H9 (cell line): ENCODE measurements around the gene ANKRD29. TPM values are rescaled to one million over a fixed set of nuclear protein-coding genes. Genes with fewer than 3 reads are reported as not detected.

Experiments
- DNase-seq: peaks from one replicate; pipeline ENCODE4 v3.0.0-alpha.2; 2017
- H2AFZ ChIP-seq: one replicate; pipeline ENCODE4 v1.6.1; 2013; ENCODE audit warnings: mild to moderate bottlenecking, low read length, control low read depth, moderate library complexity
- H2AK5ac ChIP-seq: 2 replicates; pipeline ENCODE4 v1.6.1; 2013; ENCODE audit warnings: low read length, control low read depth, mixed read lengths; ENCODE audit not compliant: insufficient read length
- H2BK120ac ChIP-seq: one replicate; pipeline ENCODE4 v1.6.1; 2013; ENCODE audit warnings: low read depth, mild to moderate bottlenecking, low read length, control low read depth, inconsistent platforms; ENCODE audit not compliant: poor library complexity, severe bottlenecking
- H2BK12ac ChIP-seq: 2 replicates; pipeline ENCODE4 v1.6.1; 2013; ENCODE audit warnings: low read length, control low read depth, mixed read lengths, low read depth; ENCODE audit not compliant: insufficient read length
- H2BK15ac ChIP-seq: 2 replicates; pipeline ENCODE4 v1.6.1; 2013; ENCODE audit warnings: low read depth, low read length, control low read depth
- H2BK20ac ChIP-seq: one replicate; pipeline ENCODE4 v1.6.1; 2013; ENCODE audit warnings: low read depth, mild to moderate bottlenecking, low read length, control low read depth, inconsistent platforms; ENCODE audit not compliant: poor library complexity, severe bottlenecking
- H2BK5ac ChIP-seq: 2 replicates; pipeline ENCODE4 v1.6.1; 2013; ENCODE audit warnings: low read length, control low read depth, mixed read lengths; ENCODE audit not compliant: insufficient read length
- H3K14ac ChIP-seq: 2 replicates; pipeline ENCODE4 v1.6.1; 2013; ENCODE audit warnings: low read length, control low read depth; ENCODE audit not compliant: insufficient read depth
- H3K18ac ChIP-seq: 2 replicates; pipeline ENCODE4 v1.6.1; 2013; ENCODE audit warnings: low read depth, mild to moderate bottlenecking, mixed read lengths, low read length, control low read depth; ENCODE audit not compliant: insufficient read length
- H3K23ac ChIP-seq: 2 replicates; pipeline ENCODE4 v1.6.1; 2013; ENCODE audit warnings: low read length, control low read depth, mixed read lengths, low read depth; ENCODE audit not compliant: insufficient read length
- H3K23me2 ChIP-seq: 2 replicates; pipeline ENCODE4 v1.6.1; 2013; ENCODE audit warnings: low read depth, mild to moderate bottlenecking, mixed read lengths, low read length, control low read depth; ENCODE audit not compliant: insufficient read length, poor library complexity, severe bottlenecking
- H3K27ac ChIP-seq: 2 replicates; pipeline ENCODE4 v1.5.1; 2013; ENCODE audit warnings: low read length, control low read depth, mixed read lengths, low read depth; ENCODE audit not compliant: insufficient read length
- H3K27me3 ChIP-seq: 2 replicates; pipeline ENCODE4 v1.6.1; 2013; ENCODE audit warnings: low read length, control low read depth, inconsistent platforms; ENCODE audit not compliant: insufficient read depth
- H3K4ac ChIP-seq: 2 replicates; pipeline ENCODE4 v1.6.1; 2013; ENCODE audit warnings: low read depth, mild to moderate bottlenecking, control low read depth, inconsistent platforms, low read length, moderate library complexity
- H3K4me1 ChIP-seq: 2 replicates; pipeline ENCODE4 v1.6.1; 2013; ENCODE audit warnings: low read length, control low read depth, inconsistent platforms; ENCODE audit not compliant: insufficient read depth
- H3K4me2 ChIP-seq: 2 replicates; pipeline ENCODE4 v1.6.1; 2013; ENCODE audit warnings: low read length, control low read depth, mixed read lengths; ENCODE audit not compliant: insufficient read length, insufficient read depth
- H3K56ac ChIP-seq: 2 replicates; pipeline ENCODE4 v1.6.1; 2013; ENCODE audit warnings: low read depth, mild to moderate bottlenecking, mixed read lengths, low read length, control low read depth; ENCODE audit not compliant: insufficient read length
- H3K79me1 ChIP-seq: 2 replicates; pipeline ENCODE4 v1.6.1; 2013; ENCODE audit warnings: low read depth, mild to moderate bottlenecking, moderate library complexity, low read length, control low read depth, inconsistent platforms; ENCODE audit not compliant: insufficient read depth, poor library complexity, severe bottlenecking
- H3K79me2 ChIP-seq: 2 replicates; pipeline ENCODE4 v1.6.1; 2013; ENCODE audit warnings: low read length, control low read depth, inconsistent platforms; ENCODE audit not compliant: insufficient read depth
- H3K9ac ChIP-seq: 2 replicates; pipeline ENCODE4 v1.6.1; 2013; ENCODE audit warnings: low read length, control low read depth, mixed read lengths; ENCODE audit not compliant: insufficient read length; ENCODE audit errors: extremely low read depth
- H3K9me3 ChIP-seq: one replicate; pipeline ENCODE4 v1.6.1; 2013; ENCODE audit warnings: low read depth, low read length, inconsistent platforms; ENCODE audit not compliant: control insufficient read depth
- H3T11ph ChIP-seq: one replicate; pipeline ENCODE4 v1.6.1; 2013; ENCODE audit warnings: mild to moderate bottlenecking, low read length, control low read depth, inconsistent platforms
- H4K20me1 ChIP-seq: one replicate; pipeline ENCODE4 v1.6.1; 2013; ENCODE audit not compliant: control insufficient read depth, insufficient read length, insufficient read depth
- H4K5ac ChIP-seq: 2 replicates; pipeline ENCODE4 v1.6.1; 2013; ENCODE audit warnings: low read depth, mild to moderate bottlenecking, mixed read lengths, low read length, control low read depth; ENCODE audit not compliant: insufficient read length
- H4K8ac ChIP-seq: replicated peaks from 2 replicates; pipeline ENCODE4 v1.6.1; 2013; ENCODE audit warnings: low read length, control low read depth, mixed read lengths, low read depth; ENCODE audit not compliant: insufficient read length
- H4K91ac ChIP-seq: 2 replicates; pipeline ENCODE4 v1.6.1; 2013; ENCODE audit warnings: low read depth, mild to moderate bottlenecking, moderate library complexity, mixed read lengths, low read length, control low read depth; ENCODE audit not compliant: insufficient read length
- H3K27ac Mint-ChIP-seq, 3 experiments: 2 replicates in 2 of 3; 3 replicates in 1 of 3; pipeline ENCODE4 v1.8.0; 2020 to 2021; ENCODE audit warnings: mixed read lengths in 3 of 3, mild to moderate bottlenecking in 1 of 3, moderate library complexity in 1 of 3
- H3K27me3 Mint-ChIP-seq: 2 replicates; pipeline ENCODE4 v1.8.0; 2021; ENCODE audit warnings: low read depth, mild to moderate bottlenecking, moderate library complexity, mixed read lengths
- H3K36me3 Mint-ChIP-seq, 3 experiments: 2 replicates in 2 of 3; 3 replicates in 1 of 3; pipeline ENCODE4 v1.8.0; 2020 to 2021; ENCODE audit warnings: low read depth in 3 of 3, mixed read lengths in 3 of 3; ENCODE audit not compliant: insufficient read depth in 1 of 3
- H3K4me1 Mint-ChIP-seq, 2 experiments: 2 replicates each; pipeline ENCODE4 v1.8.0; 2020; ENCODE audit warnings: mixed read lengths in 2 of 2
- H3K4me3 Mint-ChIP-seq, 2 experiments: 2 replicates in 1 of 2; 3 replicates in 1 of 2; pipeline ENCODE4 v1.8.0; 2020 to 2021; ENCODE audit warnings: mild to moderate bottlenecking in 2 of 2, mixed read lengths in 2 of 2, moderate library complexity in 1 of 2
- H3K9me3 Mint-ChIP-seq, 2 experiments: 2 replicates in 1 of 2; 3 replicates in 1 of 2; pipeline ENCODE4 v1.8.0; 2020; ENCODE audit warnings: mild to moderate bottlenecking in 2 of 2, mixed read lengths in 2 of 2, moderate library complexity in 1 of 2
- CTCF ChIP-seq: fragments of 200-600 bp; sonication (generic); conservative IDR thresholded peaks from 3 replicates; pipeline ENCODE4 v1.8.0; 2021; ENCODE audit warnings: antibody characterized with exemption, mild to moderate bottlenecking
- WGBS: extraction: QIAGEN DNeasy Blood & Tissue Kit; methylation state at CpG from one replicate; pipeline ENCODE4 v1.1.7; 2013; ENCODE audit warnings: missing lambda C conversion rate, low lambda C conversion rate, mixed read lengths; ENCODE audit not compliant: insufficient read length; ENCODE audit errors: extremely low coverage; 5-methylcytosine and 5-hydroxymethylcytosine counted together
- total RNA-seq: library from RNA; stranded (reverse); gene quantifications from 2 replicates; pipeline ENCODE4 v1.2.1, GENCODE V29; 2021

ANKRD29 gene
- total RNA-seq, 1 experiment from 2014 or later: 2.1 TPM

DNA sequence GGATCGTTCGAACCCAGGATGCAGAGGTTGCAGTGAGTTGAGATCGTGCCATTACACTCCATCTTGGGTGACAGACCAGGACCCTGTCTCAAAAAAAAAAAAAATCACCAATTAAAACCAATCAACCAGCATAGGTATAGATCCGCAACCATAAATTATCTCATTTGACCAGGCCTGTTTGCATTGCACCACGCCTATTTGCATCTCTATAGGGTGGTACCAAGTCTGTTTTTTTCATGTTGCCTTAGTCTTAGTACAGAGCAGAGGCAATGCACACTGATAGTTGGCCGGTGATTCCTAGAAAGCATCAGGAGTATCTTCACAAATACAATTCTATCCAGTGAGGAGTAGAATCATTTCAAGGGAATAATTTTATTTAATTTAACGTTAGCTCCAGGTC lies 67.1 kb downstream of the ANKRD29 start:
- H3K36me3 Mint-ChIP-seq: no peaks in the 10 kb centered on the region
- Histone ChIP-seq H3K4ac (no peak overlapping the region), H3K56ac (no peak overlapping the region), H3K27ac (no peak overlapping the region), H3K4me2 (no peak overlapping the region), H3K79me2 (no peaks in the 10 kb centered on the region), H2BK20ac (no peak overlapping the region), H3K18ac (no peak overlapping the region), H3T11ph (no peak overlapping the region), H3K23me2 (no peaks in the 10 kb centered on the region), H2BK120ac (no peak overlapping the region), H3K79me1 (no peaks in the 10 kb centered on the region), H4K91ac (no peak overlapping the region), H3K9me3 (no peaks in the 10 kb centered on the region), H4K8ac (no peak overlapping the region), H3K27me3 (no peaks in the 10 kb centered on the region), H2BK12ac (no peak overlapping the region), H3K9ac (no peak overlapping the region), H2AFZ (no peak overlapping the region), H4K5ac (no peak overlapping the region), H2AK5ac (no peak overlapping the region), H3K23ac (no peak overlapping the region), H2BK5ac (no peak overlapping the region), H3K4me1 (no peaks in the 10 kb centered on the region), H4K20me1 (no peaks in the 10 kb centered on the region), H3K14ac (no peak overlapping the region), H2BK15ac (no peak overlapping the region)
- no CpG with 5 or more reads among the region's 7 CpGs for WGBS
- H3K9me3 Mint-ChIP-seq: no peaks in the 10 kb centered on the region
- no peak overlapping the region for H3K27ac Mint-ChIP-seq
- no peak overlapping the region for H3K4me3 Mint-ChIP-seq
- DNase-seq: no peak
- no peaks in the 10 kb centered on the region for H3K27me3 Mint-ChIP-seq
- TF ChIP-seq CTCF: no peak
- 0 out of 4 replicates have a peak, but pooled peaks cover 0 to 3% of the 10 kb centered on the region in 2 experiments for H3K4me1 Mint-ChIP-seq
